PC-3 (cell line): Measurements from ENCODE around the gene ENOPH1.

Experiments
- CTCF ChIP-seq: fragments of 300-600 bp; sonication (generic); conservative IDR thresholded peaks from 2 replicates; pipeline ENCODE4 v1.5.1; 2017; ENCODE audit warnings: antibody characterized with exemption, low read depth, mild to moderate bottlenecking, low read length
- EZH2 ChIP-seq: fragments of 300-600 bp; sonication (generic); IDR thresholded peaks from one replicate; pipeline ENCODE4 v1.6.1; 2017; ENCODE audit warnings: antibody characterized with exemption, mild to moderate bottlenecking, low read length; ENCODE audit not compliant: unreplicated experiment
- EZH2phosphoT487 ChIP-seq: fragments of 300-600 bp; sonication (generic); IDR thresholded peaks from 2 replicates; pipeline ENCODE4 v1.6.1; 2018; ENCODE audit warnings: mild to moderate bottlenecking, antibody characterized with exemption, low read length, borderline replicate concordance

GRCh38 chr4:82510216-82510615 lies 79.8 kb downstream of the ENOPH1 start:
- no peak for TF ChIP-seq EZH2
- no peak for TF ChIP-seq CTCF
- no peak for TF ChIP-seq EZH2phosphoT487
